DND-41 (cell line): Measurements from ENCODE around the gene SEC24C.

Source experiments
- ATAC-seq: fragments of 200-7000 bp; cut with Tn5 transposase; 3 replicates; pipeline ENCODE4 v1.9.1; 2021; ENCODE audit warnings: low read depth; ENCODE audit not compliant: insufficient read depth
- DNase-seq: peaks from one replicate; pipeline ENCODE4 v3.0.0-alpha.2; 2020
- H2AFZ ChIP-seq: 2 replicates; pipeline ENCODE4 v1.6.0; 2012; ENCODE audit warnings: low read depth, low read length
- H3K27ac ChIP-seq: 2 replicates; pipeline ENCODE4 v1.5.1; 2012; ENCODE audit warnings: low read length, inconsistent platforms
- H3K27me3 ChIP-seq: fragments of 200-600 bp; sonication (generic); 2 replicates; pipeline ENCODE4 v1.6.0; 2012; ENCODE audit warnings: low read length, mild to moderate bottlenecking, inconsistent platforms; ENCODE audit not compliant: insufficient read depth, poor library complexity
- H3K36me3 ChIP-seq: 2 replicates; pipeline ENCODE4 v1.5.1; 2012; ENCODE audit warnings: low read length, inconsistent platforms; ENCODE audit not compliant: insufficient read depth
- H3K4me1 ChIP-seq: 2 replicates; pipeline ENCODE4 v1.5.1; 2012; ENCODE audit warnings: mild to moderate bottlenecking, low read length; ENCODE audit not compliant: insufficient read depth
- H3K4me2 ChIP-seq: 2 replicates; pipeline ENCODE4 v1.6.0; 2012; ENCODE audit warnings: mild to moderate bottlenecking, moderate library complexity, low read length, inconsistent platforms; ENCODE audit not compliant: insufficient read depth
- H3K4me3 ChIP-seq, 2 experiments: fragments of 200-600 bp in 1 of 2; shearing (Covaris generic) in 1 of 2; 2 replicates each; pipeline ENCODE4 v1.5.1; 2012 to 2016; ENCODE audit warnings: inconsistent platforms in 2 of 2, low read length in 2 of 2, mild to moderate bottlenecking in 2 of 2, low read depth in 1 of 2, moderate library complexity in 1 of 2
- H3K79me2 ChIP-seq: 2 replicates; pipeline ENCODE4 v1.6.0; 2012; ENCODE audit warnings: low read length, inconsistent platforms; ENCODE audit not compliant: insufficient read depth
- H3K9ac ChIP-seq: 2 replicates; pipeline ENCODE4 v1.6.0; 2012; ENCODE audit warnings: low read depth, mild to moderate bottlenecking, inconsistent platforms, low read length, moderate library complexity
- H3K9me3 ChIP-seq: 2 replicates; pipeline ENCODE4 v1.5.1; 2012; ENCODE audit warnings: low read length, moderate library complexity, mild to moderate bottlenecking, inconsistent platforms; ENCODE audit not compliant: insufficient read depth, severe bottlenecking
- H4K20me1 ChIP-seq: 2 replicates; pipeline ENCODE4 v1.6.0; 2012; ENCODE audit warnings: low read length; ENCODE audit not compliant: insufficient read depth
- EZH2 ChIP-seq: IDR thresholded peaks from 3 replicates; pipeline ENCODE4 v1.6.1; 2012; ENCODE audit warnings: borderline replicate concordance, low read depth, mild to moderate bottlenecking, moderate library complexity, low read length, inconsistent platforms; ENCODE audit not compliant: severe bottlenecking
- TF ChIP-seq, protein P1 (sequence below): IDR thresholded peaks from 2 replicates; pipeline ENCODE4 v1.5.1; 2012; ENCODE audit warnings: borderline replicate concordance, low read length, moderate library complexity, mild to moderate bottlenecking; ENCODE audit not compliant: poor library complexity, severe bottlenecking; ENCODE audit errors: extremely low read depth

The SEC24C gene

DNA sequence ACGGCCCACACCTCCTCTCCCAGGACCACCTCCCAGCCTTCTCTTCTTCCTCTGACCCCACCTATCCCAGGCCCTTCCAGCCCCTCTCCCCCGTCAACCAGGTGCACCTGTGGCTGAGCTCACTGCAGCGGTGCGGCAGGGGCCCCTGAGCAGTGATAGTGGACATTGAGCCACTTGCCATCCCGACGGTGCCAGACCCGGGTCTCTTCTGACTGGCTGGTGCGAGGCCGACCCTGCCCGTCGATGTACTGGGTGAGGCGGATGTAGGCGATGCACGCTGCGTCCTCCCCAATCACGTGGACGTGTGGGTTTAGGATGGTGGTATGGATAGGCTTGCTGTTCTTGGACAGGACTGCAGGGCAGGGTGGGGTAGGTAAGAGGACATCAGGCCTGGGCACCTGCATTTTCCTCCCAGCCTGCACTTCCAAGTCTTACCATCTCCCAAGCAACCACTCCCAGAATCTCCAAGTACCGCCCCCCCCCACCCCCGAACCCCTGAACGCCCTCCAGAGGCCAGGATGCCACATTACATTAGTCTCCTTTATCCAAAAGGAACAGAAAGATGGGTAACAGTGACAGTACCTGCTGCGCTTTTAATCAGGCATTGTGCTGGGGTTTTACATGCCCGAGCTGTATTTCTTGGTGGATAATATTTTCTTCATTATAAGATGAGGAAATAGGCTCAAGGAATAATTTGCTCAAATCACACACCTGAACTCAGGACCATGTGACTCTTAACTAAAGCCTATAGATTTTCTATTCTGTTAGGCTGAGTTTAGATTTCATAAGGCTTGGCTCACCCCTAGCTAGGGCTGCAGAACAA, 70.9 kb downstream of the SEC24C start:
- ATAC-seq (no peak), DNase-seq (no peak)
- H3K9me3 ChIP-seq = no peaks in the 10 kb centered on the region
- H3K27me3 ChIP-seq = no peaks in the 10 kb centered on the region
- no peak overlapping the region for H3K4me2 ChIP-seq
- H3K36me3 ChIP-seq = peaks cover 54% of the 10 kb centered on the region
- TF ChIP-seq, protein P1, sequence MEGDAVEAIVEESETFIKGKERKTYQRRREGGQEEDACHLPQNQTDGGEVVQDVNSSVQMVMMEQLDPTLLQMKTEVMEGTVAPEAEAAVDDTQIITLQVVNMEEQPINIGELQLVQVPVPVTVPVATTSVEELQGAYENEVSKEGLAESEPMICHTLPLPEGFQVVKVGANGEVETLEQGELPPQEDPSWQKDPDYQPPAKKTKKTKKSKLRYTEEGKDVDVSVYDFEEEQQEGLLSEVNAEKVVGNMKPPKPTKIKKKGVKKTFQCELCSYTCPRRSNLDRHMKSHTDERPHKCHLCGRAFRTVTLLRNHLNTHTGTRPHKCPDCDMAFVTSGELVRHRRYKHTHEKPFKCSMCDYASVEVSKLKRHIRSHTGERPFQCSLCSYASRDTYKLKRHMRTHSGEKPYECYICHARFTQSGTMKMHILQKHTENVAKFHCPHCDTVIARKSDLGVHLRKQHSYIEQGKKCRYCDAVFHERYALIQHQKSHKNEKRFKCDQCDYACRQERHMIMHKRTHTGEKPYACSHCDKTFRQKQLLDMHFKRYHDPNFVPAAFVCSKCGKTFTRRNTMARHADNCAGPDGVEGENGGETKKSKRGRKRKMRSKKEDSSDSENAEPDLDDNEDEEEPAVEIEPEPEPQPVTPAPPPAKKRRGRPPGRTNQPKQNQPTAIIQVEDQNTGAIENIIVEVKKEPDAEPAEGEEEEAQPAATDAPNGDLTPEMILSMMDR = peak; percentile 44
- no peak for TF ChIP-seq EZH2
- H3K27ac ChIP-seq = no peak overlapping the region
- peaks cover 10% of the 10 kb centered on the region for H4K20me1 ChIP-seq
- peaks cover 12% of the 10 kb centered on the region for H3K4me1 ChIP-seq
- H3K4me3 ChIP-seq = no peak overlapping the region
- H2AFZ ChIP-seq = no peak overlapping the region
- H3K79me2 ChIP-seq = peaks cover 14% of the 10 kb centered on the region
- H3K9ac ChIP-seq = no peak overlapping the region

DNA sequence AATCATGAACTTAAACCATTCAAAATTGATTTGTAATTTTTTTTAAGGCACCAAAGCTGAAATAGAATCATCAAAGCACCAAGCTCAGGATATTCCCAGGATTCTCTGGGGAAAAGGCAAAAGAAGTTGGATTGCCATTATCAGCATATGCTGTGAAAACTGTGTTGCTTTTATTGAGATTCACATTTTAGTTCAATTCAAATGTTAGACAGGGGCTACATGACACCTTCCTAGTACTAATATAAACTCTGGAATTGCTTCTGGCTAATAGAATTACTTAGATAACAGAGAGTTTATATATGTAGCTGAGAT, 71.5 kb downstream of the SEC24C start:
- H3K27me3 ChIP-seq = no peaks in the 10 kb centered on the region
- no peaks in the 10 kb centered on the region for H3K9me3 ChIP-seq
- TF ChIP-seq EZH2 = no peak
- TF ChIP-seq, protein P1 = no peak
- no peak overlapping the region for H2AFZ ChIP-seq
- no peak overlapping the region for H3K9ac ChIP-seq
- ATAC-seq (no peak), DNase-seq (no peak)
- H3K4me2 ChIP-seq = no peak overlapping the region
- H3K4me1 ChIP-seq = peaks cover 6% of the 10 kb centered on the region
- no peak overlapping the region for H3K4me3 ChIP-seq
- H3K27ac ChIP-seq = no peak overlapping the region
- H3K36me3 ChIP-seq = peaks cover 54% of the 10 kb centered on the region
- H4K20me1 ChIP-seq = peaks cover 6% of the 10 kb centered on the region
- H3K79me2 ChIP-seq = peaks cover 8% of the 10 kb centered on the region

DNA sequence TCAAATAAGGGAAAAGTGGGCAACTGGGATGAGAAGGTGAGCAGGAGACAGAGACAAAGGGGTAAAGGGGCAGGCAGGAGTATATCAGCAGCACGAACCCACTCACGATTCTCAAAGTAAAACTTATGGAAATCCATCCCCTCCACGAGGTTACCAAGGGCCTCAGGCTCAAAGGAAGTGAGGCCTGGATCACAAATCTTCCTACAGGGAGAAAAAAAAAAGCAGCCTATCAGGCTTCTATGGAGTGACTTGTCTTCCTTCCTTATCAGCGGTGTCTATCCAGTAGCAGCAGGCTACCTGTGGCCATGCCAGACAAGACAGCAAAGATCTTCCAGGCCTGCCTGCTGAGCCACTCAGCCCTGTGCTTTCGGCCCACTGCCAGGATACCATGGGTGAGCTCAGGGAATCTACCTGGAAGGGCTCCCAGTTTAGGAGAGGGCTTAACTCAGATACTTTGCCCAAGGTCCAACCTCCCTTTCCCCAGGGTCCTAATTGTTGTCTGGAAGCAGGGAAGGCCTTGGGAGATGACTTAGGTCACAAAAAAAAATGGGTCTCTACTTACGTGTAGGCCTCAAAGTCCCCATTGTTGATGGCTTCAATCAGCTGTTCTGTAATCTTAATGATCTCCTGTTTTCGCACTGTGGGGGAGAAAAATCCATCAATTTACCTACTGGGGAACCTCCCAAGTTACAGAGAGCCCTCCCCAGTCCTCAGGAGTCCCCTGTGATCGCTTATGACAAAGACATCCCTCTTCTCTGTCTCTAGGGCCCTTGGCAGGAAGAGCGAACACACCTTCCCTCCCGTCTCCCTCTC, 73.0 kb downstream of the SEC24C start:
- Histone ChIP-seq H3K27ac (0 out of 2 replicates have a peak overlapping the region, but pooled peaks have one; percentile 33), H3K4me1 (peaks cover 4% of the 10 kb centered on the region; the same call in 1 of the 2 replicates)

More for the DNA sequence above, 73.0 kb downstream of the SEC24C start:
- Histone ChIP-seq H3K4me2 (no peak overlapping the region), H3K27me3 (no peaks in the 10 kb centered on the region), H4K20me1 (peaks cover 4% of the 10 kb centered on the region), H3K9me3 (no peaks in the 10 kb centered on the region), H3K9ac (no peak overlapping the region), H3K79me2 (no peaks in the 10 kb centered on the region), H3K36me3 (peaks cover 66% of the 10 kb centered on the region), H3K4me3 (no peak overlapping the region), H2AFZ (no peak overlapping the region)
- ATAC-seq (no peak), DNase-seq (no peak)
- no peak for TF ChIP-seq EZH2
- TF ChIP-seq, protein P1 = no peak
